Neural cell (in vitro differentiated cells): ENCODE data around the gene PAX3.

ENCODE experiments used
- EP300 ChIP-seq: fragments of 450-650 bp; conservative IDR thresholded peaks from 2 replicates; pipeline ENCODE4 v1.6.1; 2014; ENCODE audit warnings: antibody characterized with exemption, mild to moderate bottlenecking, moderate library complexity; ENCODE audit not compliant: poor library complexity, severe bottlenecking
- EZH2 ChIP-seq: fragments of 200-600, 300-800 bp; shearing (Covaris generic), sonication (generic); IDR thresholded peaks from 2 replicates; pipeline ENCODE4 v1.6.1; 2014; ENCODE audit warnings: antibody characterized with exemption, low read length, borderline replicate concordance, mild to moderate bottlenecking; ENCODE audit not compliant: insufficient read depth, poor library complexity, severe bottlenecking
- MXI1 ChIP-seq: fragments of 450-650 bp; conservative IDR thresholded peaks from 2 replicates; pipeline ENCODE4 v1.6.1; 2014; ENCODE audit warnings: antibody characterized with exemption, mild to moderate bottlenecking; ENCODE audit not compliant: poor library complexity, severe bottlenecking
- POLR2AphosphoS5 ChIP-seq: IDR thresholded peaks from 2 replicates; pipeline ENCODE4 v1.6.1; 2012
- RAD21 ChIP-seq: fragments of 450-650 bp; conservative IDR thresholded peaks from 2 replicates; pipeline ENCODE4 v1.6.1; 2014; ENCODE audit warnings: antibody characterized with exemption, mild to moderate bottlenecking, moderate library complexity
- TAF1 ChIP-seq: IDR thresholded peaks from 2 replicates; pipeline ENCODE4 v1.6.1; 2012; ENCODE audit warnings: low read depth
- TF ChIP-seq, protein P1 (sequence below): fragments of 450-650 bp; IDR thresholded peaks from 2 replicates; pipeline ENCODE4 v1.5.1; 2014; ENCODE audit warnings: antibody characterized with exemption, mild to moderate bottlenecking, moderate library complexity; ENCODE audit not compliant: poor library complexity, severe bottlenecking
- TF ChIP-seq, protein P2 (sequence below): IDR thresholded peaks from 2 replicates; pipeline ENCODE4 v1.6.1; 2012; ENCODE audit warnings: borderline replicate concordance

DNA sequence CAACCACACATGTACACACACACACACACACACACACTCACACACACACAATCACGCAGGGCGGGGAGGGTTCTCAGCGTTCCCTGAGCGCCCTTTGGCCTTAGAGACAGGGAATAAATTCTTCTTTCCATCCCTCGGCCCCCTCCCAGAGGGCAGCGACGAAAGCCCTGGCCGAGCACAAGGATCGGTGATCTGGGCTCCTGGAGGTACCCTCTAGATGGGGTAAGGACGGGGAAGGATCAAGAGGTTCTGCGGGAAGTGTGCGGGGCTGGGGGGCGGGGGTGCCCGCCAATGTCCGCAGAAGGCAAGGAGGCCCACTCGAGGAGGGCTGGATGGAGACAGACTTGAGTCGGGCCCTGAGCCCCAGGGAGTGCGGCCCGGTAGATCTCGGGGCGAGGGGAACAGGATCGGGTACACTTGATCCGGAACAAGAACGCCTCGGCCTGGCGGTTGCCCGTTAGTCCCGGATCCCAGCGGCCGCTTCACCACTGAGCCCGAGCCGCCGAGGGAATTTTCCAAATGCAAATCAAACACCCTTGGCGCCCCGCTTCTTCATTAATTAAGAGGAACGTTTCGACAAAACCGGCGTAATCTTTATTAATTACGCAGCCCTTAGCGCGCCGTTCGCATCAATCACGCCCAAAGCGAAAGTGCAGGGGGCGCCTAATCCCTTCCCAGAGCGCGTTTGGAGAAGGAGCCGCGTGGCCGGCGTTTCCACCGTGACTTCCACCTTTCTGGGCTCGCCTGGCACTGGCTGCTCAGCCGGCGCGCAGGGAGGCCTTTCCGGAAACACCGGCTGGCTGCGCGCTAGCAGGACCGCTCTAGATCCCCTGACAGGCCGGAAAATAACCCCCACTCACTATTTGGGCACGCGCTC lies 7.0 kb upstream of the PAX3 start:
- TF ChIP-seq, protein P1, sequence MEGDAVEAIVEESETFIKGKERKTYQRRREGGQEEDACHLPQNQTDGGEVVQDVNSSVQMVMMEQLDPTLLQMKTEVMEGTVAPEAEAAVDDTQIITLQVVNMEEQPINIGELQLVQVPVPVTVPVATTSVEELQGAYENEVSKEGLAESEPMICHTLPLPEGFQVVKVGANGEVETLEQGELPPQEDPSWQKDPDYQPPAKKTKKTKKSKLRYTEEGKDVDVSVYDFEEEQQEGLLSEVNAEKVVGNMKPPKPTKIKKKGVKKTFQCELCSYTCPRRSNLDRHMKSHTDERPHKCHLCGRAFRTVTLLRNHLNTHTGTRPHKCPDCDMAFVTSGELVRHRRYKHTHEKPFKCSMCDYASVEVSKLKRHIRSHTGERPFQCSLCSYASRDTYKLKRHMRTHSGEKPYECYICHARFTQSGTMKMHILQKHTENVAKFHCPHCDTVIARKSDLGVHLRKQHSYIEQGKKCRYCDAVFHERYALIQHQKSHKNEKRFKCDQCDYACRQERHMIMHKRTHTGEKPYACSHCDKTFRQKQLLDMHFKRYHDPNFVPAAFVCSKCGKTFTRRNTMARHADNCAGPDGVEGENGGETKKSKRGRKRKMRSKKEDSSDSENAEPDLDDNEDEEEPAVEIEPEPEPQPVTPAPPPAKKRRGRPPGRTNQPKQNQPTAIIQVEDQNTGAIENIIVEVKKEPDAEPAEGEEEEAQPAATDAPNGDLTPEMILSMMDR, result no peak
- TF ChIP-seq EZH2, result no peak
- no peak for TF ChIP-seq TAF1
- no peak for TF ChIP-seq MXI1
- TF ChIP-seq RAD21, result no peak
- TF ChIP-seq POLR2AphosphoS5, result no peak
- TF ChIP-seq, protein P2, sequence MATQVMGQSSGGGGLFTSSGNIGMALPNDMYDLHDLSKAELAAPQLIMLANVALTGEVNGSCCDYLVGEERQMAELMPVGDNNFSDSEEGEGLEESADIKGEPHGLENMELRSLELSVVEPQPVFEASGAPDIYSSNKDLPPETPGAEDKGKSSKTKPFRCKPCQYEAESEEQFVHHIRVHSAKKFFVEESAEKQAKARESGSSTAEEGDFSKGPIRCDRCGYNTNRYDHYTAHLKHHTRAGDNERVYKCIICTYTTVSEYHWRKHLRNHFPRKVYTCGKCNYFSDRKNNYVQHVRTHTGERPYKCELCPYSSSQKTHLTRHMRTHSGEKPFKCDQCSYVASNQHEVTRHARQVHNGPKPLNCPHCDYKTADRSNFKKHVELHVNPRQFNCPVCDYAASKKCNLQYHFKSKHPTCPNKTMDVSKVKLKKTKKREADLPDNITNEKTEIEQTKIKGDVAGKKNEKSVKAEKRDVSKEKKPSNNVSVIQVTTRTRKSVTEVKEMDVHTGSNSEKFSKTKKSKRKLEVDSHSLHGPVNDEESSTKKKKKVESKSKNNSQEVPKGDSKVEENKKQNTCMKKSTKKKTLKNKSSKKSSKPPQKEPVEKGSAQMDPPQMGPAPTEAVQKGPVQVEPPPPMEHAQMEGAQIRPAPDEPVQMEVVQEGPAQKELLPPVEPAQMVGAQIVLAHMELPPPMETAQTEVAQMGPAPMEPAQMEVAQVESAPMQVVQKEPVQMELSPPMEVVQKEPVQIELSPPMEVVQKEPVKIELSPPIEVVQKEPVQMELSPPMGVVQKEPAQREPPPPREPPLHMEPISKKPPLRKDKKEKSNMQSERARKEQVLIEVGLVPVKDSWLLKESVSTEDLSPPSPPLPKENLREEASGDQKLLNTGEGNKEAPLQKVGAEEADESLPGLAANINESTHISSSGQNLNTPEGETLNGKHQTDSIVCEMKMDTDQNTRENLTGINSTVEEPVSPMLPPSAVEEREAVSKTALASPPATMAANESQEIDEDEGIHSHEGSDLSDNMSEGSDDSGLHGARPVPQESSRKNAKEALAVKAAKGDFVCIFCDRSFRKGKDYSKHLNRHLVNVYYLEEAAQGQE, result no peak
- no peak for TF ChIP-seq EP300
